HG03095 (cell line): ENCODE measurements around the gene FGF14.
"Not testable (repeated sequence)": the region's sequence is repeated elsewhere in the genome, so short reads cannot be mapped to it uniquely, and the experiment has no call there.

Source experiments
- ATAC-seq: cut with Tn5 transposase; IDR thresholded peaks from one replicate; pipeline ENCODE4 v1.9.1; 2021; ENCODE audit warnings: moderate library complexity; ENCODE audit not compliant: unreplicated experiment

FGF14 gene

GRCh38 chr13:102141625-102142472 lies 260.0 kb downstream of the FGF14 start:
- ATAC-seq, result no peak

DNA sequence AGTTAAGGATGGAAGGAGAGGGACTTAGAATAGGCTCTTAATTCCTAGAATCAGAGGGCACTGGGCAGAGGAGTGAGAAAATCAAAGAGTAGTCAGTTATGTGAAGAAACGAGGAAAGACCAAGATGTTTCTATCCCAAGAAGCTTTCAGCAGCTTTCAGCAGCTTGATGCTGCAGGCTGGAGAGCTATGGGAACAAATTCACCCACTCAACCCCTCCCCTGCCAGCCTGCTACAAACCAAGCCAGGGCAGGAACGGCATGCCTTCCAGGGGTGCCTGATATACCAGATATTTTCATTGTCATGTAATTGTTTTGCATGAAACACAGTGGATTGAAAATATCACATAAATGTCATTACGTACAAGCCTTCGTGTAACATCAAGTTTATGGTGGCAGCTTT lies 262.2 kb downstream of the FGF14 start:
- no peak for ATAC-seq

DNA sequence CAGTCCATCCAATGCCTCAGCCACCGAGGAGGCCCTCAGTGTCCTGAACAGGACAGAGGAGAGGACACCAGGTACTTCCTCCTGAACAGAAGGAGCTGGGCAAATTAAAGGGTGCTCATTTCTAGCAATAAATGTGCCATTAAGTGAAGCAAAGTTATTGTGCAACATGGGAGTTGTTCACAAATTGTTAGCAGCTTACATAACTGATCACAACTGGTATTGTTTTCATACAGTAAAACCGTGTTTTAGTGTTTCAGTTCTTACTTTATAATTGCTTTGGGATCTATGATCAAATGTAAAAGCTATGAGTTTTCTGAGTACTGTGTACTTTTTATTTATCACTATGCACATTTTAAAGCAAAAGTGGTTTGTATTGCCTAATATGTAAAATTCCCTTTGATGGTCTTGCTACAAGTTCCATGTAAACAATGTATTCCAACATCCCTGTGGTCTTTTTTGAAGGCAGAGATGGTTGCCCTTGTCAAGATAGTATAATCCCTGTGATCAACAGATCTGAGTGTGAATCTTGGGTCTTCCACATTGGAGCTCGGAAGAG lies 263.1 kb downstream of the FGF14 start:
- ATAC-seq, result no peak

GRCh38 chr13:102137904-102138303 lies 263.9 kb downstream of the FGF14 start:
- not testable (repeated sequence) for ATAC-seq

DNA sequence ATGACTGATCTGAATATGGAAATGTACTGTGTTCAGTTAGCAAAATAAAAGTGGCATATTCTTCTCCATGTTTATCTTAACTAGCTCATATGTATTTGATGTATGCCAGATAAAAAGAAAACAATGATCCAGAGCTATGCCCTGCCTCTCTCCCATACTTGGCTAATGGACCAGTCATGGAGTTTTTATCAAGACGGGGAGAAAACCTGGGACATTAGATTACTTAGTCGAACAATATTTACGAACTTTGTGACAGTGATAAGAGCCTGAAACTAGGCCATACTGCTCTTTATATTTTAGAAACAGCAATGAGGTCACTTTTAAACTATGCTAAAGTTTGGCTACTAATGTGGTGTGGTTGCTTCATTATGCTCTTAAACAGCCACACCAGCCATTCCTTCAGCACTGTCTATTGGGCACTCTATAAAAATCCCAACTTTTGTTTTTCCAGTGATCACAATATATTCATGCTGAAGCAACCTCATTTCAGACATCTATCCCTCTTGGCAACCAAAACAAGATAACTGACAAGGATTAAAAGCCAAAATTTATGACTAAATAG lies 265.0 kb downstream of the FGF14 start:
- ATAC-seq, result no peak

DNA sequence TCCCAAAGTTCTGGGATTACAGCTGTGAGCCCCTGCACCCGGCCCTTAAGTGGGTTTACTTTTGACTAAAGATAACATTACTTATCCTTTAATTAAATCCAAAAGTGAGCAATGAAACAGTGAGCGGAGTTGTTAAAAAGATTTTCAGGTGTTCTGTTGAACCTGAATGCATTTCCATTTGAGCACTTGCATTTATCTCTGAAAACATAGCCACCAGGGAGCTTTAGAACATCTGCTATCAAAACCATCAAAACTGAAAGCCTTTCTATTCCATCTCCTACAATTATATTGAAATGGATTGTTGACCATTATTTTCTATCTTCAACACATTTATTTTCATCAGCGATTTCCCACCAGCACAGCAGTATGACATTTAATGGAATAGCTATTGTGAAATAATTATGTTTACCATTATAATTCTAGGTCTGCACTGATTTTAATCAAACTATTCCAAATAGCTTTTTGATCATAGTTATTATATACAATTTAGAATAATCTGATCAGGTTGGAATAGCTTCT lies 269.0 kb downstream of the FGF14 start:
- ATAC-seq, result no peak

- no peak for ATAC-seq
Measured at GRCh38 chr13:102131246-102131645, 270.6 kb downstream of the FGF14 start.

DNA sequence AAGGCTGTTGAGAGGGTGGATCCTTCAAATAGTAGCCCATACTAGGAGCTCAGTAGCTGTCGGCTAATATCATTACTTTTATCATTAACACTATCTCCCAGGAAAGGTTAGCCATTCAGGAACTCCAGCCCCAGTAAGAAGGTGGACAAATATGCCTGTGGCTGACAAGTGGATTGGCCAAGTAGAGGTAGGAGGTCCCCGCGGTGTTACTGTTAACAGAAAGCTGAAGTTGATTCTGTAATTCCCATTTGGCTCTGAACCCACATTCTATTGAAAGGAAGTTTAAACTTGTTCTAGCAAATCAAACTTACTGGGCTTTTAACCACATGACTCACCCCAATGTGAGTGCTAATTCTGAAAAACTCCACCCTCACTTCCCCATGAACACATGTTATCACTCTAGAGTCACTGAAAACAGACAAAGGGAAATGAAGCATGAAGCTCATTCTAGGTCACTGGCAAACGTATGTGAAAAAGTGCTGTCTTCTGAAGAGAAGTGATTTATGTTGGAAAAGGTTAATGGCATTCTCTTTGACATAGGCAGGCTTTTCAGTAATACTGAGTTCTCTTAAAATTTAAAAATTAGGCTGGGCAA lies 273.5 kb downstream of the FGF14 start:
- ATAC-seq, result no peak

DNA sequence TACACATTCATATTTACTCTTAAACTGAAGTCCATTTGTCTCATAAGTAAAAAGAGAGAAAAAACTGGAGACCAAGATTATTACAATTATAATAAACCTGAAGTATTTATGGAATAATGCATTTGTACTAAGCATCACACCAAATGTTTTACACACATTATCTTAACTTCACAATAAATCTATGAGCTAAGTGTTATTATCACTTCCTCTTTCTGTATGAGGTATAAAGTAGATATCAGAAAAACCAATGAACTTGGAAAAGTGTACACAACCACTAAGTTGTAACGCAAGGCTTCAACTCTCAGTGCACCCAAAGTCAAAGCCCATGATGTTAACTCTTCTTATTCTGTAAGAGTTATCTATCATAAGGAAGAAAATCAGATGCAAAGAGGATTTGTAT lies 274.7 kb downstream of the FGF14 start:
- no peak for ATAC-seq

- no peak for ATAC-seq
Measured at GRCh38 chr13:102122147-102122546, 279.7 kb downstream of the FGF14 start.

DNA sequence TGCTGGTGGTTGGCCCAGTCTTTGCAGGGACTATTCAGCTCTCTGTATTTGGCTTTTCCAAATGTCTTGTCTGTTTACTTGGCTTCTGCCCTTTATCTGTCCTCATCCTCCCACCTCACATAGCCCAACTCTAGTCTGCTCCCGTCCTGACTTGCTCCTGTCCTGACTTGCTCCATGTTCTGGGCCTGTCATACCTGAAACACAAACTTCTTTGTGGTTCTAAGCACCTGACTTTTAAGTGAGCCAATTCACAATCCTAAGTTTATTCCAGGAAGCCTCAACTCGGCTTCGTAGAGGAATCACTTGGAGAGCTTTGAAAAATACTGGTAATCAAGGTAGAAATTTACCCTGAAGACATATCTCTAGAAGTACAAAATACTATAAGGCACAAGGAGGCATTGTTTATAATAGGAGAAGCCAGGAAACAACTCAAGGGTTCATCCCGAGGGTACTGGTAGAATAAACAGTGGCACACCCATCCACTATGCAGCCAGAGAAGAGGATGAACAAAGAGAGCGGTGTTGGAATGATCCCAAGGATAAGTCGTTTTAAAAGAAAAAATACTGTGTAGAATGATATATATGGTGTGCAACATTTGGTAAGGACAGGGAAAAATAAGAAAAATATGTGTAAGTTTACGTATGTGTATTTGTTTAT lies 284.5 kb downstream of the FGF14 start:
- no peak for ATAC-seq

DNA sequence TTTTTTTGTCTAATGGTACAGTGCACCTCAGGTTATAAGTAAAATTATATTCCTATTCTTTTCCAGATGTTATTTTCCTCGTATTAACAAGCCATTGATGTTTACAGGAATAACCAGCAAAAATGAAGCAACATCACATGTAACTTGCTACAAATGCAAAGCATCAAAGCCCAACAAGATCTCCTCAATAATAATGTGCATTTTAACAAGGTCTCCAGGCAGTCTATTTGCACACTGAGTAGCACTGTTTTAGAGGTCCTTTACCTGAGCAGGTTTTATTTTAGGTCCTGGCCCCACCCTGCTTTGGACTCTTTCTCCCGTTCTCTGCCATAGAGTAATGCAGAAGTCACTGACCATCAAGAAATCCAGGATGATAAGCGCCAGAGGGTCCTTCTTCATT lies 298.4 kb downstream of the FGF14 start:
- ATAC-seq, result no peak

DNA sequence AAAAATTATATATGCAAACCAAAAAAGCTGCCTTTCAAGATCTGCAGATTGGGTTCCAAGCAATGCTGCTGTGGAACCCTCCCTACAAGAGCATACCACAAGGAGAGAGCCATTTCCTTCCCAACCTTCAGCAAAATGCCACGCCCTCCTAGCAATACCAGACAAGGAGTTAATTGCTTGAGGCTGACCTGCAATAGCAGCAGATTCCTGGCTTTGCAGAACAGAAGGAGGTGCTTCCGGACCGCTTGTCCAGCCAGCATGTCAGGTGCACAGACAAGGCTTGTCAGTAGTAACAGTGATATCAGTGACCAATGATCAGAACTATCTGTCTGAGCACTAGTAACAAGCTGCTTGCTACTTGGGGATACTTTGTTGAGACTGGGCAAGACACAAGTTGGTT lies 301.6 kb downstream of the FGF14 start:
- ATAC-seq, result no peak

DNA sequence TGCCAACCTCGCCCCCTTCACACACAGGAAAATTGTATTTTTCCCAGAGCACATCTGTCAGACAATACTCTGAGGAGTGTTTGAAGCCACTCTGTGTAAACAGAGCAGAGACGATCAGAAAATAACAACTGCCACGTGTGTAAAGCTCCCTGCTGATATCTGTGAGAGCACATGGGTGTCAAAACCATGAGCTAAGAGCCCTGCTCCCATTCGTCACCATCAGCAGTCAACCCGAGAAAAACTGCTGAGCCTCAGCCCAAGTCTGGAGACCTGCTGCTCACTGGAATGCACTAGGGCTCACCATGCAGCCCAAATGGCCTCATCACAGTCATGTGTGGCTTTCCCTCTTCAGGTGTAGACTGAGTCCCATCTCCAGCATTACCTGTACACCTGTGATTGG lies 304.1 kb downstream of the FGF14 start:
- no peak for ATAC-seq

GRCh38 chr13:102093288-102093687 lies 308.6 kb downstream of the FGF14 start:
- ATAC-seq, result not testable (repeated sequence)

- ATAC-seq, result no peak
Measured at GRCh38 chr13:102091231-102091630, 310.6 kb downstream of the FGF14 start.

- ATAC-seq, result no peak
Measured at GRCh38 chr13:102090532-102090931, 311.3 kb downstream of the FGF14 start.

DNA sequence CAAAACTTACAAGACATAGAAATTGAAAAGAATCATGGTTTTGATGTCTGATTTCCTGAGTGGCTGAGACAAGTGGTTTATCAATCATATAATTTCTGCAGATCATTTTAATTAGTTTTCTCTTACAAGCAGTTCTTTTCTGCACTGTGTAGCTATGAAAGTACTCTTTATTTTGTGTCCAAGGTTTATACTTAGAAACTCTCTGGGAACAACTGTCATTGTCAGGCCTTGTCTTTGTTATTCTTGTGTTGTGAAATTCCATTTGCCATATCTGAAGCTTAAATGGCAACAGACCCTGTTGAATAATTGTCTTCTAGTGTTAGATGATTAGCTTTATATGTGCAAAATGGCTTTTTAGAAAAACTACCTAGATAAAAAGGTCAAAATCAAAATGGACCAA lies 312.1 kb downstream of the FGF14 start:
- ATAC-seq, result no peak

DNA sequence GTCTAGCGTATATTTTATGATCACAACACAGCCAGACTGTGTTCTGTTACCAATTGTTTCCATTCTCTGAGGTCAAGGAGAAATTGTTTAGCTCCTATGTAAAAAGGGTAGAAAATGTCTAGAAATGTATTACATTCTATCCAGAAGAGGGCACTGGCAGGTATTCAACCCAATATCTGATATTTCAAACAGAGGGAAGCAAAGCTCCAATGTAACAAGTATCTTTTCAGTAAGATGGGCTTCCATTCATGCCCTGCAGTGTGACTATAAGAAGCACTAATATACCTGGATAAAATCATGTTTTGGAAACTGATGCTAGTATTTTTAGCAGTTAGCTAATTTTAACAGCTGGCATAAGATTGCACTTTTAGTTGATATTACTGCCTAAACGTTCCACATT lies 312.7 kb downstream of the FGF14 start:
- no peak for ATAC-seq

DNA sequence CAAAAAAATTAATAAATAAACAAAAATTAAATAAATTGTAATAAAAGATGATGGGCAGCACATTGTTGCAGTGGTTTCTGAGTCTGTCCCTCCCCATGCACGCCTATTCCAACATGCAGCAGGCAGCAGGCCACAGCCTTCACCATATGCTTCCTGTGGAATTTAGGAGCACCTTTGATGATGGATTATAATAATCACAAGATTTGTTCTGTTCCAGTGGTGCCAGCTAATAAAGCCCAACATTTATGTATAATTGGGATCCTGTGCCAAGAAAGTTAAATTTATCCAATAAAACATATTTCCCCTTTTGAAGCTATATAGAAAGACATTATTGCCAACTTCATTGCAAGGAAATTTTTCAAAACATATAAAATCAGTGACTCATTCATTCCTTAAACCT lies 328.6 kb downstream of the FGF14 start:
- ATAC-seq, result no peak

GRCh38 chr13:102071711-102072110 lies 330.1 kb downstream of the FGF14 start:
- no peak for ATAC-seq
